PC-3 (cell line): ENCODE measurements around the gene CEACAM21.

Source experiments
- EZH2 ChIP-seq: fragments of 300-600 bp; sonication (generic); IDR thresholded peaks from one replicate; pipeline ENCODE4 v1.6.1; 2017; ENCODE audit warnings: antibody characterized with exemption, mild to moderate bottlenecking, low read length; ENCODE audit not compliant: unreplicated experiment
- TF ChIP-seq, protein P1 (sequence below): fragments of 300-600 bp; sonication (generic); conservative IDR thresholded peaks from 2 replicates; pipeline ENCODE4 v1.5.1; 2017; ENCODE audit warnings: antibody characterized with exemption, low read depth, mild to moderate bottlenecking, low read length

DNA sequence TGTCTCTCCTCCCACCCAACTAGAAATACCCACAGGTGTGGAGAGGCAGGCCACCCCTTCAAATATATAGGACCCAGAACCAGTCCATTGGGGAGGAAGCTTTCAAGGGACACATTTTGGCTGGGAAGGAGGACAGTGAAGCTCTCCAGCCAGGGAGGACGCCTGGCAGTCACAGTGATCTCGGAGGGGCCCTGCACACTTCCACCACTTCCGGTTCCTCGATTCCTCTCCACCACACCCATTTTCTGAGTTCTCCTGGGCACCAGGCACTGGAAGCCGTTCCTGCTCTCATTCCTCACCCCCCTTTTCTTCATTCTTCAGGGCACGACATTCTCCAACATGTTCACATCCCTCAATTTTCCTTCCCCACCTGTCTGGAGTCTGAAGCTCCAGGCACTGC is 30.4 kb upstream of the CEACAM21 start:
- TF ChIP-seq, protein P1, sequence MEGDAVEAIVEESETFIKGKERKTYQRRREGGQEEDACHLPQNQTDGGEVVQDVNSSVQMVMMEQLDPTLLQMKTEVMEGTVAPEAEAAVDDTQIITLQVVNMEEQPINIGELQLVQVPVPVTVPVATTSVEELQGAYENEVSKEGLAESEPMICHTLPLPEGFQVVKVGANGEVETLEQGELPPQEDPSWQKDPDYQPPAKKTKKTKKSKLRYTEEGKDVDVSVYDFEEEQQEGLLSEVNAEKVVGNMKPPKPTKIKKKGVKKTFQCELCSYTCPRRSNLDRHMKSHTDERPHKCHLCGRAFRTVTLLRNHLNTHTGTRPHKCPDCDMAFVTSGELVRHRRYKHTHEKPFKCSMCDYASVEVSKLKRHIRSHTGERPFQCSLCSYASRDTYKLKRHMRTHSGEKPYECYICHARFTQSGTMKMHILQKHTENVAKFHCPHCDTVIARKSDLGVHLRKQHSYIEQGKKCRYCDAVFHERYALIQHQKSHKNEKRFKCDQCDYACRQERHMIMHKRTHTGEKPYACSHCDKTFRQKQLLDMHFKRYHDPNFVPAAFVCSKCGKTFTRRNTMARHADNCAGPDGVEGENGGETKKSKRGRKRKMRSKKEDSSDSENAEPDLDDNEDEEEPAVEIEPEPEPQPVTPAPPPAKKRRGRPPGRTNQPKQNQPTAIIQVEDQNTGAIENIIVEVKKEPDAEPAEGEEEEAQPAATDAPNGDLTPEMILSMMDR = no peak
- TF ChIP-seq EZH2 = no peak
